ENCODE data around the gene NOL4L. TPM values are rescaled to one million over a fixed set of nuclear protein-coding genes. Genes with fewer than 3 reads are reported as not detected.

The NOL4L gene
- total and polyA plus RNA-seq, 2 donors (not counting 3 experiments of a cell fraction or from before 2014, with no cell fraction given) = 55.2 to 79.6 TPM

DNA sequence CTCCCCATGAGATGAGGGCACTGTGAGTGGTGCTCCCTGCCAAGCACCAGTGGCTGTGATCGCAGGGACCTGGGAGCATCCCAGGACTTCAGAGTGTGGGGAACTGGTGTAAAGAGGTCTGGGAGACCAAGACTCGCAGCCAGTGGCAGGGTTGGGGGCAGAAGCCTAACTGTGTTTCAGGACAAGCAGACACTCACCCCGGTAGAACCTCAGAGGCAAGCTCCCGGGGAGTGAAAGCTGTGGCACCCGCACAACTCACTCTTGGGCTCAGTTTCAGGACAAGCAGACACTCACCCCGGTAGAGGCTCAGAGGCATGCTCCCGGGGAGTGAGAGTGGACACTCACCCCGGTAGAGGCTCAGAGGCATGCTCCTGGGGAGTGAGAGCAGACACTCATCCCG, 114.2 kb downstream of the NOL4L start:
- CTCF ChIA-PET = interaction anchor here (1.0 to 2.4 kb wide), 8 partner anchors 10 to 182 kb away, joined by 3 to 24 read pairs (median 6); no protein-coding TSS in a partner anchor
- peaks cover 12 to 16% of the 10 kb centered on the region in 2 experiments for H3K36me3 ChIP-seq (ENCODE audit: control insufficient read depth in 2 of 2, extremely low read depth in 1 of 2, insufficient read depth in 2 of 2, low read length in 2 of 2)
- H3K9ac ChIP-seq (replicated peaks; ENCODE audit: extremely low read depth, insufficient read depth, low read length) = peak overlapping the region; percentile 64
- DNase-seq (ENCODE audit: low read depth, low spot score) = no peak
- TF ChIP-seq POLR2A (IDR thresholded peaks at IDR 0.05; ENCODE audit: low read depth, low read length) (no peak), EZH2 (IDR thresholded peaks at IDR 0.05; ENCODE audit: borderline replicate concordance, low read depth, low read length, severe bottlenecking) (no peak), POLR2AphosphoS5 (IDR thresholded peaks at IDR 0.05; ENCODE audit: insufficient read depth, low read depth, low read length) (no peak)
- TF ChIP-seq, protein P1, sequence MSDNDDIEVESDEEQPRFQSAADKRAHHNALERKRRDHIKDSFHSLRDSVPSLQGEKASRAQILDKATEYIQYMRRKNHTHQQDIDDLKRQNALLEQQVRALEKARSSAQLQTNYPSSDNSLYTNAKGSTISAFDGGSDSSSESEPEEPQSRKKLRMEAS (IDR thresholded peaks at IDR 0.05; ENCODE audit: insufficient read depth, insufficient read length) = no peak
- dilution Hi-C loops (cut with MboI; ENCODE audit: extremely low pct_ligation_motif_present, low sequenced_read_pairs) (no loop called here), intact Hi-C loops (cut with micrococcal nuclease) (loop anchor here (1.0 to 2.0 kb wide), 7 partner anchors 14 to 50 kb away; no protein-coding TSS in a partner anchor)
- H3K27me3 ChIP-seq (ENCODE audit: control insufficient read depth in 2 of 2, insufficient read depth in 2 of 2, low read length in 2 of 2) = no peaks in the 10 kb centered on the region
- H3K9me1 ChIP-seq (replicated peaks; ENCODE audit: control insufficient read depth, extremely low read depth, insufficient read depth, low read length) = no peaks in the 10 kb centered on the region
- peak overlapping the region; percentile 94 for H3K27ac ChIP-seq (ENCODE audit: insufficient read depth, low read depth, low read length)
- H2AFZ ChIP-seq (ENCODE audit: low read depth, low read length) = no peak overlapping the region
- H4K20me1 ChIP-seq (replicated peaks; ENCODE audit: control insufficient read depth, extremely low read depth, insufficient read depth, low read length) = no peaks in the 10 kb centered on the region
- BruUV-seq (replicated peaks) = no TSS peak
- peak overlapping the region; percentile 20 for H3K4me2 ChIP-seq (ENCODE audit: insufficient read depth, low read length)
- H3K4me3 ChIP-seq (replicated peaks in 1 of 3; ENCODE audit: insufficient read depth in 1 of 3, low read depth in 1 of 3, low read length in 3 of 3) = no peak overlapping the region
- no peaks in the 10 kb centered on the region for H3K9me3 ChIP-seq (replicated peaks; ENCODE audit: control insufficient read depth, insufficient read depth, low read length)
- peaks cover 93% of the 10 kb centered on the region for H3K79me2 ChIP-seq (ENCODE audit: control insufficient read depth, insufficient read depth, low read length)
- POLR2A ChIA-PET = no interaction called here
- peak; percentile 52 for FAIRE-seq
- peaks cover 94% of the 10 kb centered on the region for H3K4me1 ChIP-seq (ENCODE audit: control insufficient read depth, extremely low read depth, insufficient read depth, low read length)

DNA sequence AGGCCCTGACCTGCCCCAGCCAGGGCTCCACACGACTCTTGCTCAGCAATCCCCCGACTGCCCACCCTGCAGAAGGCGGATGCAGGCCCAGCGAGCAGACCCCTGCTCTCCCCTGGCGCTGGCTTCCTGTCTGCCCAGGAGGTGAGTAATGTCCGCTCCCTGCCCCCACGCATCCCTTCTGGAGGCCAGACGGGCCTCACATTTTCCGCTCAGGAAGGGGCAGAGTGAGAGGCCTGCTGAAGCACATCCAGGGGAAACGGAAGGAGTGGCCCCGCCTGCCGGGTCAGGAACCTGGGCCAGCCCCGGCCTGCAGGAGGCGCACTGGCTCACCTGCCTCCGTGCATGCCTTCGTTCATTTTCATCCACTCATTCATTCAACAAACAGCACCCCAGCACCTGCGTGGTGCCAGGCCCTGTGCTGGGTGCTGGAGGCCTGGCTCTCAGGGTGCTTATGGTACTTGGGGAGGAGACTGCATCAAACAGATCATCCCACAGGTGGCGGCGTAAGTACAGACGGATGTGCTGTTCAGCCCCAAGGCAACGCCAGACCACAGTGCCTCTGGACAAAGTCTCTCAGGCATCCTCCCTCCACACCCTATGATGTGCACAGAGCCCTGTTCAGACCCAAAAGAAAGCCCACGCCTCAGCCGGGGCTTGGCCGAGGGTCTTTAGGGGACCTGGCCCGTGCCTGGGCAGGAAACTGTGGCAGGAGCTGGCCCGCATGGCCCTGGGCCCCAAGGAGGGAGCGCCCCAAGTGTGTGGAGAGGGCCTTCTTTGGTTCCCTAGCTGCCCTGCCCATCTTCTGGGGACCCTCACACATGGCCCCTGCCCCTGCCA, 114.9 kb downstream of the NOL4L start:
- POLR2A ChIA-PET = no interaction called here
- H3K79me2 ChIP-seq (ENCODE audit: control insufficient read depth, insufficient read depth, low read length) = peaks cover 94% of the 10 kb centered on the region
- peak overlapping the region; percentile 97 for H3K27ac ChIP-seq (ENCODE audit: insufficient read depth, low read depth, low read length)
- no peaks in the 10 kb centered on the region for H3K27me3 ChIP-seq (ENCODE audit: control insufficient read depth in 2 of 2, insufficient read depth in 2 of 2, low read length in 2 of 2)
- H3K9ac ChIP-seq (replicated peaks; ENCODE audit: extremely low read depth, insufficient read depth, low read length) = peak overlapping the region; percentile 78
- DNase-seq (ENCODE audit: low read depth, low spot score) = peak; percentile 99
- CTCF ChIA-PET = interaction anchor here (0.5 to 2.4 kb wide), 9 partner anchors 11 to 184 kb away, joined by 3 to 24 read pairs (median 5); no protein-coding TSS in a partner anchor
- peaks cover 12 to 19% of the 10 kb centered on the region in 2 experiments for H3K36me3 ChIP-seq (ENCODE audit: control insufficient read depth in 2 of 2, extremely low read depth in 1 of 2, insufficient read depth in 2 of 2, low read length in 2 of 2)
- H3K4me1 ChIP-seq (ENCODE audit: control insufficient read depth, extremely low read depth, insufficient read depth, low read length) = peaks cover 94% of the 10 kb centered on the region
- TF ChIP-seq GATA2 (IDR thresholded peaks at IDR 0.05; ENCODE audit: insufficient read depth, insufficient read length, low read depth, low read length) (peak; percentile 55), FOS (IDR thresholded peaks at IDR 0.05; ENCODE audit: borderline replicate concordance, insufficient read depth, low read length) (peak; percentile 100), MYC (IDR thresholded peaks at IDR 0.05; ENCODE audit: low read depth, low read length) (no peak), JUN (IDR thresholded peaks at IDR 0.05; ENCODE audit: borderline replicate concordance, insufficient read depth, insufficient read length, low read depth) (peak; percentile 97), POLR2A (IDR thresholded peaks at IDR 0.05; ENCODE audit: low read depth, low read length) (peak; percentile 79), POLR2AphosphoS5 (IDR thresholded peaks at IDR 0.05; ENCODE audit: insufficient read depth, low read depth, low read length) (peak; percentile 100), EZH2 (IDR thresholded peaks at IDR 0.05; ENCODE audit: borderline replicate concordance, low read depth, low read length, severe bottlenecking) (no peak)
- TF ChIP-seq, protein P1 (IDR thresholded peaks at IDR 0.05; ENCODE audit: insufficient read depth, insufficient read length) = peak; percentile 52
- TF ChIP-seq, protein P2, sequence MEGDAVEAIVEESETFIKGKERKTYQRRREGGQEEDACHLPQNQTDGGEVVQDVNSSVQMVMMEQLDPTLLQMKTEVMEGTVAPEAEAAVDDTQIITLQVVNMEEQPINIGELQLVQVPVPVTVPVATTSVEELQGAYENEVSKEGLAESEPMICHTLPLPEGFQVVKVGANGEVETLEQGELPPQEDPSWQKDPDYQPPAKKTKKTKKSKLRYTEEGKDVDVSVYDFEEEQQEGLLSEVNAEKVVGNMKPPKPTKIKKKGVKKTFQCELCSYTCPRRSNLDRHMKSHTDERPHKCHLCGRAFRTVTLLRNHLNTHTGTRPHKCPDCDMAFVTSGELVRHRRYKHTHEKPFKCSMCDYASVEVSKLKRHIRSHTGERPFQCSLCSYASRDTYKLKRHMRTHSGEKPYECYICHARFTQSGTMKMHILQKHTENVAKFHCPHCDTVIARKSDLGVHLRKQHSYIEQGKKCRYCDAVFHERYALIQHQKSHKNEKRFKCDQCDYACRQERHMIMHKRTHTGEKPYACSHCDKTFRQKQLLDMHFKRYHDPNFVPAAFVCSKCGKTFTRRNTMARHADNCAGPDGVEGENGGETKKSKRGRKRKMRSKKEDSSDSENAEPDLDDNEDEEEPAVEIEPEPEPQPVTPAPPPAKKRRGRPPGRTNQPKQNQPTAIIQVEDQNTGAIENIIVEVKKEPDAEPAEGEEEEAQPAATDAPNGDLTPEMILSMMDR (IDR thresholded peaks at IDR 0.05; ENCODE audit: extremely low read depth in 1 of 2, insufficient read depth in 1 of 2, low read depth in 1 of 2, low read length in 2 of 2) = peak; percentile 95 to 97
- peak; percentile 99 for FAIRE-seq
- H3K9me3 ChIP-seq (replicated peaks; ENCODE audit: control insufficient read depth, insufficient read depth, low read length) = no peaks in the 10 kb centered on the region
- H3K9me1 ChIP-seq (replicated peaks; ENCODE audit: control insufficient read depth, extremely low read depth, insufficient read depth, low read length) = no peaks in the 10 kb centered on the region
- H4K20me1 ChIP-seq (replicated peaks; ENCODE audit: control insufficient read depth, extremely low read depth, insufficient read depth, low read length) = no peaks in the 10 kb centered on the region
- H3K4me2 ChIP-seq (ENCODE audit: insufficient read depth, low read length) = peak overlapping the region; percentile 33
- no peak overlapping the region for H3K4me3 ChIP-seq (replicated peaks in 1 of 3; ENCODE audit: insufficient read depth in 1 of 3, low read depth in 1 of 3, low read length in 3 of 3)
- BruUV-seq (replicated peaks) = no TSS peak
- intact Hi-C loops (cut with micrococcal nuclease) (loop anchor here (1.0 to 2.0 kb wide), 7 partner anchors 13 to 51 kb away; no protein-coding TSS in a partner anchor), dilution Hi-C loops (cut with MboI; ENCODE audit: extremely low pct_ligation_motif_present, low sequenced_read_pairs) (no loop called here)
- H2AFZ ChIP-seq (ENCODE audit: low read depth, low read length) = no peak overlapping the region

Measured in endothelial cell of umbilical vein (primary cell).